GM19023 (cell line): ENCODE measurements around the gene LONP1.

Experiments
- ATAC-seq: cut with Tn5 transposase; IDR thresholded peaks from one replicate; pipeline ENCODE4 v1.9.1; 2021; ENCODE audit warnings: mild to moderate bottlenecking, moderate library complexity; ENCODE audit not compliant: unreplicated experiment

Gene LONP1

DNA sequence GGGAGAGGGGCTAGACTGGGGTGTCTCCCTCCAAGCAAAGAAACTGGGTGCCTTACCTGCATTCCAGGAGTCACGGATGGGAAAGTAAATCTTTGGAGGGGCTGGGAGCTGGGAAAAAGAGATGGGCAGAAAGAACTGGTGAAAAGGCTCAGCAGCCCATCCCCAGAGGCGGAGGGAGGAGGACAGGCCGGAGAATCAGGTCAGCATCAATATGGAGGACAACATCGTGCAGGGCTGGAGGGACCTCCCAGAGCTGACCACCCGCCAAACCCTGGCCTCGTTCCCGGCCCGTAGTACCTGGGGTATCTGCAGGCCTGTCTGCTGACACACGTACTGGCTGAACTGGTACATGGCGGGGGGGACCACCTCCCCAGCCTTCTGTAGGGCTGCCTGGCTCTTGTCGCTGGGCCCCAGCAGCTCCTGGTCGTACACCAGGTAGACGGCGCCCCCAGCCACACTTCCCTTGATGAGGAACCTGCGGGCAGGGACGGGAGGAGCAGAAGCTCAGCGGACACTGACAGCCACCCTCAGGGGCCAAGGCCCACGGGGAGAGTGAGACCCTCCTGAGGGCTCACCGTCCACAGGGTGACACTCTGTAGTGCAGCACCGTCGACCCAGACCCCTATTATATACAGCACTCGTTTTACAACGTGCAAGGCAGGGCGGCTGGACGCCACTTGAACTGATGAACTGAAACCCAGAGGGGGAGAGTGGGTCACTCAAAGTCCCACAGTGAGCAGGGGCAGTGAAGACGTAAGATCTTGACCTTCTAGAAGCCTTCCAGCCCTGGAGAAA is 40.5 kb downstream of the LONP1 start:
- no peak for ATAC-seq

GRCh38 chr19:5678071-5678718 is 41.8 kb downstream of the LONP1 start:
- no peak for ATAC-seq

GRCh38 chr19:5677580-5677979 is 42.4 kb downstream of the LONP1 start:
- ATAC-seq, result no peak

DNA sequence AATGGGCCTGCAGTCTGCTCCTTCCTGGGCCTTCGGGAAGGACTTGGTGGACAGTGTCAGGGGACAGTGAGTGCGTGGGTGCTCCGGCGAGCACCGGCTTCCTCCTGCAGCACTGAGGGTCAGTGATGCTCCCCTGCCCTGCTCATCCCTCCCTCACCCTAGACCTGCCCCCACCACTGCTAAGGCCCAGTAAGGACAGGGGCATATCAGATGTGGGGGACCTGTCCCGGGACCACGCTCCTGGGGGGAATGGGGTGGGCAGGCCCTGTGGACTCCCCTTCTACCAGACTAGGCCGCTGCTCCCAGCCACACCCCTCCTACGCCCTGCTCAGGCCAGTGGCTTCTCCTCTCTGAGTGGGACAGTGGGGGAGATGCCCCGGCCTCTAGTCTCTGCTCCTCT is 42.8 kb downstream of the LONP1 start:
- no peak for ATAC-seq

GRCh38 chr19:5676772-5677105 is 43.2 kb downstream of the LONP1 start:
- no peak for ATAC-seq

DNA sequence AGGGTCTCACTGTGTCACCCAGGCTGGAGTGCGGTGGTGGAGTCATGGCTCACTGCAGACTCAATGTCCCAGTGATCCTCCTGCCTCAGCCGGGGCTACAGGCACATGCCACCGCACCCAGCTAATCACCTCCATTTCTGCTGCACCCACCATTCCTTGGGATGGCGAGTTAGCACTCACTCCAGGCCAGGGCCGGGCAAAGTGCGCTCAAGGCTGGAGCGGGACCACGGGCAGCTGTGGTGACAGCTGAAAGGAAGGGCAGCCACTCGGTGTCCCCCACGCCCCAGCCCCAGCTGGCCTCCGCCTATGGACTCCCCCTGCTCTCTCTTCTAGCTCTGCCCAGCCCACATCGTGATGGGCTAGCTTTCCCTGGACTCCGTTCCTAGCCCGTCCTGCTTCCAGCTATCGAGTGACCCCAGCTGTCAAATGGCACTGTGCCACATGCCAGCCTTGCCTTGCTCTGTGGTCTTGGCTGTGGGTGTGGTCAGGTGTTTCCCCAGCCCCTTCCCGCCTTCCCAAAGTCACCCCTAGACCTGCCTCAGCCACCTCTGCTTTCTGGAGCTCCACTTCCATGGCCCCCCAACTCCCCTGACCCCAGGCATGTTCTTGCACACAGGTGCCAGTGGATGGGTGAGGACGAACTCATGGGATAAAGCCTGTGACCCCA is 43.7 kb downstream of the LONP1 start:
- ATAC-seq, result no peak

- no peak for ATAC-seq
Observed at GRCh38 chr19:5674714-5675113, 45.2 kb downstream of the LONP1 start.

DNA sequence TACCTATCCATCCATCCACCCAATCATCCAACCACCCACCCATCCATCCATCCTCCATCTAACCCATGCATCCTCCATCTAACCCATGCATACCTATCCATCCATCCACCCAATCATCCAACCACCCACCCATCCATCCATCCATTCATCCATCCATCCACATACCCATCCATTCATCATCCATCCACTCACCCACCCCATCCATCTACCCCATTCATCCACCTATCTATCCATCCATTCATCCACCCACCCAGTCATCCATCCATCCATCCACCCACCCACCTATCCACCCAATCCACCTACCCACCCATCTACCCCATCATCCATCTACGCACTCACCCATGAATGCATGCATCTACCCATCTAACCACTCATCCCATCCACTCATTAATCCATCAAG is 46.2 kb downstream of the LONP1 start:
- no peak for ATAC-seq

GRCh38 chr19:5672708-5673459 is 47.1 kb downstream of the LONP1 start:
- ATAC-seq, result no peak

DNA sequence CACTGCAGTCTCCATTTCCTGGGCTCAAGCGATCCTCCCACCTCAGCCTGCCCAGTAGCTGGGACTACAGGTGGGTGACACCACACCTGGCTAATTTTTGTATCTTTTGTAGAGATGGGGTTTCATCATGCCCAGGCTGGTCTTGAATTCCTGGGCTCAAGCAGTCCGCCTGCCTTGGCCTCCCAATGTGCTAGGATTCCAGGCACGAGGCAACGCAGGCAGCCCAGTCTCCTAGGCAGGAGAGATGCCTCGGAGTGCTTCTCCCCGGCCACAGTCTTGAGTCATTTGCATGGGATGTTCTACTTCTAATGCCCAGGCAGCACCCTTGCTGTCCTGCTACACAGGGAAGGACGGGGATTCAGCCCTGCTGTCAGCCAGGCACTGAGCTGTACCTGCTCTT is 48.3 kb downstream of the LONP1 start:
- no peak for ATAC-seq

DNA sequence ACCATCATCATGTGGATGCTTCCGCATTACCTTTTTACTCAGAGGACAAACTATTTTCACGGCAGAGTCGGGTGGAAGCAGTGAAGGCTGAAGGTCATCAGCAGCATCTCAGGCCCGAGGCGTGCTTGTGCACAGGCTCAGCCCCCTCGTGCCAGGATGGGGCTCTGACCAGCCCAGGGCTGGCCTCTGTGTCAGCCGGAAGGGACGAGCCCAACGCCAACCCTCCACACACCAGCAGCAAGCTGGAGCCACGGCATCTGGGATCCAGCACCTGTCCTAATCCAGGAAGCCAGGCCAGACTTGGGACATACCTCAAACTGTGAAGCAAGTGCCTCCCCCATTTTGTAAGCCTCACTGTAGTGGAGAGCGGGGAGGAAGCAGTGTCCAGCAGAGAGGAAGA is 50.7 kb downstream of the LONP1 start:
- no peak for ATAC-seq

DNA sequence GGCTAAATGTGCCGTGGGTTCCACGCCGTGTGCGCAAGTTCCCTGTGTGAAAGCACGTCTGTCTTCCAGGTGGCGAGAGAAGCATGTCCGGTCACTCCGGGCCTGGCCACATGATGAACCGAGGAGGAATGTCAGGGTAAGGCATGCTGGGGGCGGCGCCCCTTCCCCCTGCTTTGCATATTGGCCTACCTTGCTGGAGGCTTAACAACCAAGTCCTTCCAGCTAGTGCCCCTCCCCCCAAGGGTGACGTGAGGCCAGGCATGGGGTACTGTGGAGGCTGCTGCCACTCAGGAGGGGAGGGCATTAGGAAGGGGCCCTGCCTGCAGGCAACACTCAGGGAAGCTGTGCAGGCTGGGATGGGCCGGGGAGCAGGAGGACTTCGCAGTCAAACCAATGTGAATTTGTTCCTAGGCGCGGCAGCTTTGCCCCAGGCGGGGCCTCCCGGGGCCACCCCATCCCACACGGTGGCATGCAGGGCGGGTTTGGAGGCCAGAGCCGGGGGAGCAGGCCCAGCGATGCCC is 52.1 kb downstream of the LONP1 start:
- no peak for ATAC-seq

GRCh38 chr19:5666921-5667610 is 52.9 kb downstream of the LONP1 start:
- ATAC-seq, result no peak

GRCh38 chr19:5665781-5666513 is 54.0 kb downstream of the LONP1 start:
- no peak for ATAC-seq

GRCh38 chr19:5664515-5664914 is 55.4 kb downstream of the LONP1 start:
- ATAC-seq, result no peak

DNA sequence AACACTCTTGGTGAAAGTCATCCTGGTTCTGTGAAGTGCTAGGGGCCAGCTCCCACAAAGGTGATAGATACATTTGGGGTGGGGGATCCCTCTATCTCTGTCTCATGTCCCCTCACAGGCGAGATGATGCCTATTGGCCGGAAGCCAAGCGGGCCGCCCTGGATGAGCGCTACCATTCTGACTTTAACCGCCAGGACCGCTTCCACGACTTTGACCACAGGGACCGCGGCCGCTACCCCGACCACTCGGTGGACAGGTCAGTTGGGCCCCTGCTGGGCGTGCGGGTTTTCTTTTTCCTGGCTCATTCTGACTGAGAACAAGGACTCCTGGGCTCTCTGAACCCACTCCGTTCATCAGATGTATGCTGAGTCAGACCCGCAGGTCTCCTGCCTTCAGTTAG is 56.0 kb downstream of the LONP1 start:
- ATAC-seq, result no peak

- ATAC-seq, result no peak
Observed at GRCh38 chr19:5661483-5661882, 58.5 kb downstream of the LONP1 start.

DNA sequence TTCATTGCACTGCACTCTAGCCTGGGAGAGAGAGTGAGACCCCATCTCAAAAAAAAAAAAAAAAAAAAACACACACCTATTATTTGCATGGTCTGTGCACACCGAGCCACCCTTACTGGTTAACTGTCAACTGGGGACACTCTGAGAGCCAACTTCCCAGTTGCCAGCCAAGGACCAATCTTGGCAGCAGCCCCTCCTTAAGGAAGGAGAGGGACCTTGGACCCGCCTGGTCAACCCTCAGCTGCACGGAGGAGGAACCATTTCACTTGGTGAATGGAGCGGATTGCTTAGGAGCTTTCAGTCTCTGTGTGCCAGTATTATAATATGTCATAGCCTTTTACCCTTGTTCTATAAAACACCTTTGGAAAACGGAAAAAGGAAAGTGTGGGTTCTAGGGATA is 64.5 kb downstream of the LONP1 start:
- ATAC-seq, result no peak

DNA sequence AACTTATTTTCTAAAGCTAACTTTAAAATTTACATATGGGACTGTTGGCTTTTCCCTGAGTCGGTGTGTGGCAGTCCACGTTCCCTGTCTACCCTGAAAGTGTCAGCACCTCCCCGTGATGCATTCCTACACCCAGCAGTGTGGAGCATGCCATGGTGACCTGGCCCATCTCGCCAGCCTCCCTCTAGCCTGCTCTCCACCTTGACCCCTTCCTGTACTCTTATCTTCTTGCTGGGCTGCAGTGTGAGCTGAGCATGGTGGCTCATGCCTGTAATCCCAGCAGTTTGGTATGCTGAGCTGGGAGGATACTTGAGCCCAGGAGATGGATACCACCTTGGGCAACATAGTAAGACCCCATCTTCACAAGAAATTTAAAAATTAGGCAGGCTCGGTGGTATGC is 65.0 kb downstream of the LONP1 start:
- ATAC-seq, result no peak

GRCh38 chr19:5652261-5652660 is 67.7 kb downstream of the LONP1 start:
- ATAC-seq, result no peak
